Measurements from ENCODE around the gene CROCC2. TPM values are rescaled to one million over a fixed set of nuclear protein-coding genes. Genes with fewer than 3 reads are reported as not detected.
A peak's percentile ranks its signal among the peaks of the same experiment; 100 is the strongest.

The CROCC2 gene
- total RNA-seq, 1 donor from 2014 or later, result not detected

DNA sequence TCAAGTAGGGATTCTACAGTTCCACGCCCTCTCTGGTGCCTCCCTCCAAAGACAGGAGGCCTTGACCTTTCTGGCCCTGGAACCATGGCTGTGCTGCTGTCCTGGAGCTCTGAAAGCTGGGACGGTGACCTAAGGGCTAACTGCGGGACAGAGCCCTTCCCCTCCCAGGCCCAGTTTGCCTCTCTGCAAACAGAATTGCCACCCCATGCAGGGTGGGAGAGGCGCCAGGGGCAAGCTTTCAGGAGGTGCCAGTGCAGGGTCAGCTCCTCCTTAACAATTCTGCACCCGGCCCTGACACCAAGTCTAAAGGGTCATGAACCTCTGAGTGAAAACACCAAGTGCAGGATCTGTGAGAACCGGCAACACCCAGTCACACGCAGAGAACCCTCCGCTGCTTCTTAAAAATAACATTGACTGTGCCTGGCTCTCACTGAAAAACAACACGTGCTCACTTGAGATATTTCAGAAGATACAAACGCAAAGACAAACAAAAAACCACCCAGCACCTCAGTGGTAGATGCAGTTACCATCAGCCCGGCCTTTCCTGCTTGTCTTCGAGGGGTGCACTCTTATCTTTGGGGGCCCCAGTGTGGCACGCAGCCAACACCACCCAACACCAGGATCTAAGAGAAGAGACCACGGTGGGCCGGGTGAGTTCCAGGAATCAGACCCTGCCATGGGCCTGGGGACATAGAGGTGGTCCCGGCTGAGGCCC, 91.2 kb downstream of the CROCC2 start:
- H3K27me3 ChIP-seq (ENCODE audit: low read depth), result no peaks in the 10 kb centered on the region
- intact Hi-C loops (cut with micrococcal nuclease), result no loop called here
- peak; percentile 22 for DNase-seq
- TF ChIP-seq CTCF (IDR thresholded peaks at IDR 0.05; ENCODE audit: borderline replicate concordance), result no peak
- H3K4me3 ChIP-seq, result peak overlapping the region; percentile 83
- peaks cover 7% of the 10 kb centered on the region for H3K36me3 ChIP-seq
- H3K9me3 ChIP-seq (replicated peaks), result no peaks in the 10 kb centered on the region
- peaks cover 66% of the 10 kb centered on the region for H3K4me1 ChIP-seq
- H3K27ac ChIP-seq (replicated peaks), result peak overlapping the region; percentile 89

GRCh38 chr2:240997856-240998705, 91.9 kb downstream of the CROCC2 start, which contains the start of gene SNED1:
Gene SNED1 (plus strand): TSS chr2:240998618. CDS start chr2:240998838, 220 bp downstream.
- no peaks in the 10 kb centered on the region for H3K27me3 ChIP-seq (ENCODE audit: low read depth)
- no peak for TF ChIP-seq CTCF (IDR thresholded peaks at IDR 0.05; ENCODE audit: borderline replicate concordance)
- intact Hi-C loops (cut with micrococcal nuclease), result no loop called here
- peaks cover 1% of the 10 kb centered on the region for H3K9me3 ChIP-seq (replicated peaks)
- peak; percentile 94 for DNase-seq
- peak within 1 kb of the TSS; percentile 83 for H3K4me3 ChIP-seq
- H3K27ac ChIP-seq (replicated peaks), result peak within 1 kb of the TSS; percentile 89
- H3K36me3 ChIP-seq, result peaks cover 15% of the 10 kb centered on the region
- peaks cover 59% of the 10 kb centered on the region for H3K4me1 ChIP-seq

GRCh38 chr2:240998706-240998994, 92.5 kb downstream of the CROCC2 start:
- no peak for TF ChIP-seq CTCF (IDR thresholded peaks at IDR 0.05; ENCODE audit: borderline replicate concordance)
- intact Hi-C loops (cut with micrococcal nuclease), result no loop called here
- Histone ChIP-seq H3K4me1 (peaks cover 59% of the 10 kb centered on the region), H3K27ac (replicated peaks) (peak overlapping the region; percentile 89), H3K9me3 (replicated peaks) (peaks cover 7% of the 10 kb centered on the region), H3K36me3 (peaks cover 21% of the 10 kb centered on the region), H3K4me3 (peak overlapping the region; percentile 83), H3K27me3 (ENCODE audit: low read depth) (no peaks in the 10 kb centered on the region)
- DNase-seq, result no peak

GRCh38 chr2:240998995-240999791, 93.1 kb downstream of the CROCC2 start:
- Histone ChIP-seq H3K4me1 (peaks cover 59% of the 10 kb centered on the region), H3K9me3 (replicated peaks) (peaks cover 12% of the 10 kb centered on the region)

More at GRCh38 chr2:240998995-240999791, 93.1 kb downstream of the CROCC2 start:
- H3K27me3 ChIP-seq (ENCODE audit: low read depth), result no peaks in the 10 kb centered on the region
- peak overlapping the region; percentile 89 for H3K27ac ChIP-seq (replicated peaks)
- peak; percentile 38 for DNase-seq
- H3K4me3 ChIP-seq, result peak overlapping the region; percentile 83
- TF ChIP-seq CTCF (IDR thresholded peaks at IDR 0.05; ENCODE audit: borderline replicate concordance), result no peak
- H3K36me3 ChIP-seq, result peaks cover 26% of the 10 kb centered on the region
- intact Hi-C loops (cut with micrococcal nuclease), result no loop called here
